CD4-positive, alpha-beta T cell treated with Interleukin-12 subunit alpha and Interleukin-12 subunit beta, for 1 hour (primary cell): ENCODE results near the gene FOXN3.
"Not testable (repeated sequence)": the region's sequence is repeated elsewhere in the genome, so short reads cannot be mapped to it uniquely, and the experiment has no call there.

Experiments used
- DNase-seq: peaks from one replicate; pipeline ENCODE4 v3.0.0-alpha.2; 2020

FOXN3 gene

GRCh38 chr14:89267656-89268055 is 149.4 kb downstream of the FOXN3 start:
- no peak for DNase-seq

GRCh38 chr14:89267163-89267562 is 149.9 kb downstream of the FOXN3 start:
- no peak for DNase-seq

GRCh38 chr14:89266754-89267153 is 150.3 kb downstream of the FOXN3 start:
- no peak for DNase-seq

GRCh38 chr14:89265234-89265633 is 151.8 kb downstream of the FOXN3 start:
- DNase-seq: no peak

GRCh38 chr14:89264196-89264800 is 152.7 kb downstream of the FOXN3 start:
- DNase-seq: no peak

- no peak for DNase-seq
These were observed 155.0 kb downstream of the FOXN3 start for GRCh38 chr14:89262041-89262440.

- DNase-seq: no peak
These were observed 156.1 kb downstream of the FOXN3 start for GRCh38 chr14:89260898-89261297.

- DNase-seq: no peak
These were observed 157.0 kb downstream of the FOXN3 start for GRCh38 chr14:89259951-89260609.

GRCh38 chr14:89258728-89259273 is 158.2 kb downstream of the FOXN3 start:
- no peak for DNase-seq

- DNase-seq: no peak
These were observed 160.1 kb downstream of the FOXN3 start for GRCh38 chr14:89256951-89257350.

GRCh38 chr14:89256283-89256682 is 160.8 kb downstream of the FOXN3 start:
- DNase-seq: no peak

- DNase-seq: no peak
These were observed 161.2 kb downstream of the FOXN3 start for GRCh38 chr14:89255852-89256251.

- DNase-seq: no peak
These were observed 162.0 kb downstream of the FOXN3 start for GRCh38 chr14:89255012-89255411.

GRCh38 chr14:89254166-89254909 is 162.7 kb downstream of the FOXN3 start:
- DNase-seq: no peak

GRCh38 chr14:89252887-89253532 is 164.0 kb downstream of the FOXN3 start:
- no peak for DNase-seq

- no peak for DNase-seq
These were observed 166.0 kb downstream of the FOXN3 start for GRCh38 chr14:89251061-89251460.

- not testable (repeated sequence) for DNase-seq
These were observed 166.4 kb downstream of the FOXN3 start for GRCh38 chr14:89250655-89250975.

GRCh38 chr14:89249972-89250654 is 166.9 kb downstream of the FOXN3 start:
- no peak for DNase-seq

- DNase-seq: no peak
These were observed 167.9 kb downstream of the FOXN3 start for GRCh38 chr14:89249065-89249695.

- no peak for DNase-seq
These were observed 168.5 kb downstream of the FOXN3 start for GRCh38 chr14:89248411-89249064.

- no peak for DNase-seq
These were observed 169.4 kb downstream of the FOXN3 start for GRCh38 chr14:89247457-89248122.
